ENCODE data around the gene SCN1B. TPM values are rescaled to one million over a fixed set of nuclear protein-coding genes. Genes with fewer than 3 reads are reported as not detected.

SCN1B gene
- total and polyA plus RNA-seq, 2 of the 13 experiments (the other 11 are each of a cell fraction or from before 2014, with no cell fraction given): 2.7 to 20.1 TPM

- peak; percentile 59 to 68; a peak in 3 of 4 replicates for TF ChIP-seq HMGXB4 (CRISPR knock-in tag; IDR thresholded peaks at IDR 0.05; ENCODE audit: borderline replicate concordance in 1 of 2, low read depth in 1 of 2)
- peak; percentile 99 for TF ChIP-seq TBX2 (CRISPR knock-in tag; IDR thresholded peaks at IDR 0.05; ENCODE audit: borderline replicate concordance)
- TF ChIP-seq ZNF550 (CRISPR knock-in tag; IDR thresholded peaks at IDR 0.05; ENCODE audit: borderline replicate concordance): no peak
- no peak for TF ChIP-seq HDAC6 (IDR thresholded peaks at IDR 0.05; ENCODE audit: low read depth, low read length)
- TF ChIP-seq ZZZ3 (CRISPR knock-in tag; IDR thresholded peaks at IDR 0.05; ENCODE audit: borderline replicate concordance): 0 out of 2 replicates have a peak, but pooled peaks have one; percentile 14
- no peak for TF ChIP-seq AKNA (CRISPR knock-in tag; IDR thresholded peaks at IDR 0.05; ENCODE audit: borderline replicate concordance)
- 0 out of 2 replicates have a peak, but pooled peaks have one; percentile 15 for TF ChIP-seq PAWR (CRISPR knock-in tag; IDR thresholded peaks at IDR 0.05; ENCODE audit: borderline replicate concordance)
- TF ChIP-seq ZNF720 (CRISPR knock-in tag; IDR thresholded peaks at IDR 0.05): no peak
- peak; percentile 95; the same call in 1 of the 2 replicates for TF ChIP-seq ZNF224 (CRISPR knock-in tag; IDR thresholded peaks at IDR 0.05)
- peak; percentile 89 for TF ChIP-seq SMYD3 (CRISPR knock-in tag; IDR thresholded peaks at IDR 0.05)
- no peak for TF ChIP-seq KLF12 (CRISPR knock-in tag; IDR thresholded peaks at IDR 0.05; ENCODE audit: borderline replicate concordance)
- no peak for TF ChIP-seq NBN (conservative IDR thresholded peaks at IDR 0.05)
- TF ChIP-seq ZMYM3 (CRISPR knock-in tag; IDR thresholded peaks at IDR 0.05): peak; percentile 53; the same call in 1 of the 2 replicates
- TF ChIP-seq EEA1 (CRISPR knock-in tag; IDR thresholded peaks at IDR 0.05; ENCODE audit: borderline replicate concordance): 0 out of 2 replicates have a peak, but pooled peaks have one; percentile 29
- TF ChIP-seq, protein P1, sequence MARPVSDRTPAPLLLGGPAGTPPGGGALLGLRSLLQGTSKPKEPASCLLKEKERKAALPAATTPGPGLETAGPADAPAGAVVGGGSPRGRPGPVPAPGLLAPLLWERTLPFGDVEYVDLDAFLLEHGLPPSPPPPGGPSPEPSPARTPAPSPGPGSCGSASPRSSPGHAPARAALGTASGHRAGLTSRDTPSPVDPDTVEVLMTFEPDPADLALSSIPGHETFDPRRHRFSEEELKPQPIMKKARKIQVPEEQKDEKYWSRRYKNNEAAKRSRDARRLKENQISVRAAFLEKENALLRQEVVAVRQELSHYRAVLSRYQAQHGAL (CRISPR knock-in tag; IDR thresholded peaks at IDR 0.05; ENCODE audit: not compliant biosample characterization): peak; percentile 49
- no peak for TF ChIP-seq SIN3B (IDR thresholded peaks at IDR 0.05; ENCODE audit: low read length)
- peak; percentile 73; the same call in 1 of the 2 replicates for TF ChIP-seq ZNF280D (CRISPR knock-in tag; IDR thresholded peaks at IDR 0.05)
These were observed 10.7 kb downstream of the SCN1B start (continued) for GRCh38 chr19:35040826-35041547.
